Chondrocyte (in vitro differentiated cells): ENCODE data around the gene FGFBP2. TPM values are rescaled to one million over a fixed set of nuclear protein-coding genes. Genes with fewer than 3 reads are reported as not detected.

Source experiments
- DNase-seq: peaks from one replicate; pipeline ENCODE4 v3.0.0; 2021; ENCODE audit warnings: mixed read lengths, low spot score
- H3K27ac Mint-ChIP-seq: one replicate; pipeline ENCODE4 v1.8.0; 2021; ENCODE audit warnings: mild to moderate bottlenecking, moderate library complexity, mixed read lengths; ENCODE audit not compliant: unreplicated experiment
- H3K27me3 Mint-ChIP-seq: 2 replicates; pipeline ENCODE4 v1.8.0; 2021; ENCODE audit warnings: low read depth, mixed read lengths
- H3K36me3 Mint-ChIP-seq: 2 replicates; pipeline ENCODE4 v1.8.0; 2021; ENCODE audit warnings: low read depth, mixed read lengths
- H3K4me1 Mint-ChIP-seq: 2 replicates; pipeline ENCODE4 v1.8.0; 2021; ENCODE audit warnings: low read depth, mild to moderate bottlenecking, mixed read lengths
- H3K4me3 Mint-ChIP-seq: one replicate; pipeline ENCODE4 v1.8.0; 2021; ENCODE audit warnings: mild to moderate bottlenecking, moderate library complexity, mixed read lengths; ENCODE audit not compliant: unreplicated experiment
- H3K9me3 Mint-ChIP-seq: 2 replicates; pipeline ENCODE4 v1.8.0; 2021; ENCODE audit warnings: low read depth, mixed read lengths
- CTCF ChIP-seq: fragments of 200-600 bp; sonication (generic); IDR thresholded peaks from 2 replicates; pipeline ENCODE4 v1.5.0; 2021; ENCODE audit warnings: antibody characterized with exemption, mild to moderate bottlenecking, moderate library complexity
- total RNA-seq: library from RNA; stranded (reverse); gene quantifications from 3 replicates; pipeline ENCODE4 v1.2.1, GENCODE V29; 2021

Gene FGFBP2
- total RNA-seq, 1 donor from 2014 or later: not detected

GRCh38 chr4:15912236-15912635 is 50.7 kb downstream of the FGFBP2 start:
- peaks cover 7% of the 10 kb centered on the region for H3K4me1 Mint-ChIP-seq
- no peak overlapping the region for H3K27ac Mint-ChIP-seq
- H3K4me3 Mint-ChIP-seq: no peak overlapping the region
- H3K9me3 Mint-ChIP-seq: peaks cover 8% of the 10 kb centered on the region
- no peak for TF ChIP-seq CTCF
- peaks cover 1% of the 10 kb centered on the region for H3K36me3 Mint-ChIP-seq
- no peak for DNase-seq
- H3K27me3 Mint-ChIP-seq: no peaks in the 10 kb centered on the region

Other genes with a start within 250 kb of the FGFBP2 start
- not detected in 3 replicates for gene CD38, start 184.8 kb downstream of the FGFBP2 start, total RNA-seq
- not detected in 3 replicates for gene FGFBP1, start 24.4 kb downstream of the FGFBP2 start, total RNA-seq
- 0.10 TPM in 1 of 3 replicates, not detected in the others for gene PROM1, start 120.8 kb upstream of the FGFBP2 start, total RNA-seq